Stimulated activated naive CD8-positive, alpha-beta T cell treated with anti-CD3 and anti-CD28 coated beads, Interleukin-15, amount 100 ng/mL, for 72 hours (primary cell): ENCODE results near the gene STX5.

Experiments
- ATAC-seq: fragments of 150-1000 bp; cut with Tn5 transposase; 2 replicates; pipeline ENCODE4 v1.10.0; 2021; ENCODE audit warnings: mild to moderate bottlenecking, moderate library complexity
- DNase-seq, 2 donors: peaks; one replicate each; pipeline ENCODE4 v3.0.0; 2021 to 2022
- H3K27ac Mint-ChIP-seq, 2 donors: one replicate each; pipeline ENCODE4 v1.8.0; 2022; ENCODE audit warnings: mild to moderate bottlenecking in 2 of 2, mixed read lengths in 2 of 2, moderate library complexity in 2 of 2
- H3K27me3 Mint-ChIP-seq: one replicate; pipeline ENCODE4 v1.8.0; 2022; ENCODE audit warnings: mixed read lengths
- H3K4me1 Mint-ChIP-seq: one replicate; pipeline ENCODE4 v1.8.0; 2022; ENCODE audit warnings: mild to moderate bottlenecking, mixed read lengths
- H3K4me3 Mint-ChIP-seq, 2 donors: one replicate each; pipeline ENCODE4 v1.8.0; 2022; ENCODE audit warnings: mild to moderate bottlenecking in 2 of 2, mixed read lengths in 2 of 2, moderate library complexity in 1 of 2
- H3K9me3 Mint-ChIP-seq, 2 donors: one replicate each; pipeline ENCODE4 v1.8.0; 2022; ENCODE audit warnings: mixed read lengths in 2 of 2

The STX5 gene

GRCh38 chr11:62857541-62857982 lies 25.7 kb upstream of the STX5 start:
- no peaks in the 10 kb centered on the region for H3K27me3 Mint-ChIP-seq
- H3K27ac Mint-ChIP-seq, result peak overlapping the region; percentile 86 to 99
- ATAC-seq, result no peak
- H3K9me3 Mint-ChIP-seq, result no peaks in the 10 kb centered on the region
- H3K4me3 Mint-ChIP-seq, result peak overlapping the region; percentile 89 to 97
- peaks cover 78% of the 10 kb centered on the region for H3K4me1 Mint-ChIP-seq
- DNase-seq, result no peak

- H3K9me3 Mint-ChIP-seq, result no peaks in the 10 kb centered on the region
- H3K4me3 Mint-ChIP-seq, result peak overlapping the region; percentile 89 to 97
- H3K27ac Mint-ChIP-seq, result peak overlapping the region; percentile 96 to 99
- DNase-seq (no peak), ATAC-seq (no peak)
- peaks cover 78% of the 10 kb centered on the region for H3K4me1 Mint-ChIP-seq
- no peaks in the 10 kb centered on the region for H3K27me3 Mint-ChIP-seq
Measured at GRCh38 chr11:62856333-62856895, 24.6 kb upstream of the STX5 start.

GRCh38 chr11:62855571-62856332 lies 23.9 kb upstream of the STX5 start:
- ATAC-seq (peak; percentile 92), DNase-seq (peak; percentile 98 to 99)
- H3K9me3 Mint-ChIP-seq, result no peaks in the 10 kb centered on the region
- H3K4me1 Mint-ChIP-seq, result peaks cover 76% of the 10 kb centered on the region
- H3K4me3 Mint-ChIP-seq, result peak overlapping the region; percentile 89 to 97
- H3K27ac Mint-ChIP-seq, result peak overlapping the region; percentile 96 to 99
- no peaks in the 10 kb centered on the region for H3K27me3 Mint-ChIP-seq

GRCh38 chr11:62854825-62855570 lies 23.1 kb upstream of the STX5 start:
- Mint-ChIP-seq H3K4me1 (peaks cover 76% of the 10 kb centered on the region), H3K27me3 (no peaks in the 10 kb centered on the region)

GRCh38 chr11:62854013-62854824 lies 22.4 kb upstream of the STX5 start:
- no peak for DNase-seq
- peaks cover 71% of the 10 kb centered on the region for H3K4me1 Mint-ChIP-seq

More at GRCh38 chr11:62854825-62855570, 23.1 kb upstream of the STX5 start:
- no peaks in the 10 kb centered on the region for H3K9me3 Mint-ChIP-seq
- H3K27ac Mint-ChIP-seq, result peak overlapping the region; percentile 96 to 99
- ATAC-seq (no peak), DNase-seq (no peak)
- peak overlapping the region; percentile 89 to 97 for H3K4me3 Mint-ChIP-seq

GRCh38 chr11:62853279-62853965 lies 21.6 kb upstream of the STX5 start:
- peak overlapping the region; percentile 96 to 99 for H3K27ac Mint-ChIP-seq
- H3K9me3 Mint-ChIP-seq, result no peaks in the 10 kb centered on the region
- peaks cover 67% of the 10 kb centered on the region for H3K4me1 Mint-ChIP-seq
- DNase-seq (peak in 1 of 2 donors; percentile 52), ATAC-seq (peak; percentile 58)
- peak overlapping the region; percentile 89 to 97 for H3K4me3 Mint-ChIP-seq
- H3K27me3 Mint-ChIP-seq, result no peaks in the 10 kb centered on the region

More at GRCh38 chr11:62854013-62854824, 22.4 kb upstream of the STX5 start:
- H3K27ac Mint-ChIP-seq, result peak overlapping the region; percentile 96 to 99
- peak overlapping the region; percentile 89 to 97 for H3K4me3 Mint-ChIP-seq
- no peaks in the 10 kb centered on the region for H3K9me3 Mint-ChIP-seq
- no peak for ATAC-seq
- H3K27me3 Mint-ChIP-seq, result no peaks in the 10 kb centered on the region

- DNase-seq (no peak), ATAC-seq (no peak)
- Mint-ChIP-seq H3K9me3 (no peaks in the 10 kb centered on the region), H3K4me3 (peak overlapping the region; percentile 89 to 97), H3K27me3 (no peaks in the 10 kb centered on the region), H3K27ac (peak overlapping the region; percentile 96 to 99), H3K4me1 (peaks cover 59% of the 10 kb centered on the region)
Measured at GRCh38 chr11:62852523-62853188, 20.8 kb upstream of the STX5 start.

- no peak for DNase-seq
- Mint-ChIP-seq H3K9me3 (no peaks in the 10 kb centered on the region), H3K4me1 (peaks cover 52% of the 10 kb centered on the region), H3K27me3 (no peaks in the 10 kb centered on the region), H3K4me3 (peak overlapping the region; percentile 53 to 78), H3K27ac (peak overlapping the region; percentile 65 to 68)
- no peak for ATAC-seq
Measured at GRCh38 chr11:62851807-62852522, 20.1 kb upstream of the STX5 start.

- DNase-seq (no peak), ATAC-seq (no peak)
- Mint-ChIP-seq H3K27ac (peak overlapping the region; percentile 65 to 68), H3K4me1 (peaks cover 50% of the 10 kb centered on the region), H3K27me3 (no peaks in the 10 kb centered on the region), H3K9me3 (no peaks in the 10 kb centered on the region), H3K4me3 (peak overlapping the region; percentile 53 to 78)
Measured at GRCh38 chr11:62850911-62851806, 19.3 kb upstream of the STX5 start.

- DNase-seq, result no peak
- Mint-ChIP-seq H3K9me3 (no peaks in the 10 kb centered on the region), H3K4me3 (no peak overlapping the region), H3K27ac (no peak overlapping the region), H3K27me3 (no peaks in the 10 kb centered on the region), H3K4me1 (peaks cover 30% of the 10 kb centered on the region)
- peak; percentile 22 for ATAC-seq
Measured at GRCh38 chr11:62847767-62848314, 16.0 kb upstream of the STX5 start.

GRCh38 chr11:62846177-62846576 lies 14.3 kb upstream of the STX5 start:
- Mint-ChIP-seq H3K27me3 (no peaks in the 10 kb centered on the region), H3K4me3 (no peak overlapping the region), H3K4me1 (peaks cover 14% of the 10 kb centered on the region), H3K27ac (no peak overlapping the region), H3K9me3 (no peaks in the 10 kb centered on the region)
- ATAC-seq (no peak), DNase-seq (no peak)

GRCh38 chr11:62844154-62844553 lies 12.3 kb upstream of the STX5 start:
- ATAC-seq, result no peak
- no peaks in the 10 kb centered on the region for H3K27me3 Mint-ChIP-seq
- H3K27ac Mint-ChIP-seq, result no peak overlapping the region

GRCh38 chr11:62843466-62843865 lies 11.6 kb upstream of the STX5 start:
- Mint-ChIP-seq H3K4me1 (peaks cover 14% of the 10 kb centered on the region), H3K4me3 (no peak overlapping the region), H3K9me3 (no peaks in the 10 kb centered on the region), H3K27me3 (no peaks in the 10 kb centered on the region), H3K27ac (no peak overlapping the region)
- DNase-seq, result no peak
- ATAC-seq, result no peak

More at GRCh38 chr11:62844154-62844553, 12.3 kb upstream of the STX5 start:
- H3K9me3 Mint-ChIP-seq, result no peaks in the 10 kb centered on the region
- no peak for DNase-seq
- peaks cover 7% of the 10 kb centered on the region for H3K4me1 Mint-ChIP-seq
- H3K4me3 Mint-ChIP-seq, result no peak overlapping the region
